GM12878 (cell line): ENCODE measurements around the gene SPTAN1. TPM values are rescaled to one million over a fixed set of nuclear protein-coding genes. Genes with fewer than 3 reads are reported as not detected.
A peak's percentile ranks its signal among the peaks of the same experiment; 100 is the strongest.

Experiments used
- ATAC-seq: fragments of 200-7000 bp; cut with Tn5 transposase; 3 replicates; pipeline ENCODE4 v1.9.1; 2020; ENCODE audit warnings: mild to moderate bottlenecking, moderate library complexity
- BruUV-seq: library from RNA; stranded (reverse); fragments of 400-500 nt; replicated peaks from 2 replicates; lab custom pipeline; 2021; lab: Mats Ljungman, UMichigan
- CTCF ChIA-PET: fragments of 300-600 bp; sonication (Branson Sonifier 250); formaldehyde crosslinking; extraction: SDS; loops from one replicate; lab custom pipeline; 2021; ENCODE audit warnings: inconsistent platforms; lab: Yijun Ruan, JAX
- POLR2A ChIA-PET: fragments of 350-600 bp; formaldehyde crosslinking; extraction: SDS; loops from one replicate; lab custom pipeline; 2021; ENCODE audit warnings: inconsistent platforms; lab: Charles Lee
- RAD21 ChIA-PET: fragments of 300-600 bp; sonication (Branson Sonifier 250); formaldehyde crosslinking; loops from one replicate; lab custom pipeline; 2023; ENCODE audit warnings: antibody characterized with exemption; ENCODE audit not compliant: unreplicated experiment; lab: Charles Lee
- SMC1A ChIA-PET: fragments of 300-600 bp; sonication (Branson Sonifier 250); formaldehyde crosslinking; loops from one replicate; lab custom pipeline; 2023; ENCODE audit not compliant: unreplicated experiment, uncharacterized antibody; lab: Charles Lee
- DNase-seq: peaks from one replicate; pipeline ENCODE4 v3.0.0-alpha.2; 2011; ENCODE audit warnings: low read depth, low spot score
- FAIRE-seq: peaks from 3 replicates; lab custom pipeline; 2011; peaks lifted over from hg19 to GRCh38; lab: Jason Lieb, UNC
- H2AFZ ChIP-seq: 2 replicates; pipeline ENCODE4 v1.6.0; 2011; ENCODE audit warnings: low read depth, low read length, control low read depth; ENCODE audit not compliant: control insufficient read depth
- H3K27ac ChIP-seq: 2 replicates; pipeline ENCODE4 v1.5.1; 2011; ENCODE audit warnings: control low read depth; ENCODE audit not compliant: control insufficient read depth, insufficient read depth
- H3K27me3 ChIP-seq, 2 experiments: replicated peaks in 1 of 2; 2 replicates each; pipeline versions ENCODE4 v1.6.0 to v1.6.1; 2011; ENCODE audit warnings: low read length in 1 of 2; ENCODE audit not compliant: control insufficient read depth in 2 of 2, insufficient read depth in 2 of 2
- H3K36me3 ChIP-seq, 2 experiments: 2 replicates each; pipeline ENCODE4 v1.5.1; 2011; ENCODE audit warnings: low read length in 1 of 2; ENCODE audit not compliant: control insufficient read depth in 2 of 2, insufficient read depth in 2 of 2
- H3K4me1 ChIP-seq: 2 replicates; pipeline ENCODE4 v1.6.1; 2011; ENCODE audit warnings: mild to moderate bottlenecking, low read length, moderate library complexity, mixed read lengths; ENCODE audit not compliant: control insufficient read depth, insufficient read depth
- H3K4me2 ChIP-seq: 2 replicates; pipeline ENCODE4 v1.6.0; 2011; ENCODE audit warnings: control low read depth; ENCODE audit not compliant: control insufficient read depth, insufficient read depth
- H3K4me3 ChIP-seq: fragments of 200-600 bp; sonication (generic); 2 replicates; pipeline ENCODE4 v1.5.1; 2016
- H3K79me2 ChIP-seq: 2 replicates; pipeline ENCODE4 v1.6.0; 2011; ENCODE audit warnings: low read length; ENCODE audit not compliant: control insufficient read depth, insufficient read depth
- H3K9ac ChIP-seq: 2 replicates; pipeline ENCODE4 v1.8.0; 2011; ENCODE audit warnings: low read length, control low read depth, mixed read lengths; ENCODE audit not compliant: control insufficient read depth, insufficient read depth
- H3K9me3 ChIP-seq: replicated peaks from 3 replicates; pipeline ENCODE4 v1.5.1; 2011; ENCODE audit warnings: mild to moderate bottlenecking, low read length; ENCODE audit not compliant: control insufficient read depth, insufficient read depth
- H4K20me1 ChIP-seq: 2 replicates; pipeline ENCODE4 v1.6.0; 2011; ENCODE audit not compliant: control insufficient read depth, insufficient read depth
- ASH2L ChIP-seq: fragments of 300-600, 200-600 bp; sonication (generic); IDR thresholded peaks from 2 replicates; pipeline ENCODE4 v1.6.1; 2017; ENCODE audit warnings: low read depth, mild to moderate bottlenecking, borderline replicate concordance
- CHD4 ChIP-seq: fragments of 200-600 bp; sonication (generic); IDR thresholded peaks from 2 replicates; pipeline ENCODE4 v1.6.1; 2016; ENCODE audit warnings: mild to moderate bottlenecking
- ESRRA ChIP-seq: IDR thresholded peaks from 2 replicates; pipeline ENCODE4 v1.6.1; 2012; ENCODE audit warnings: mild to moderate bottlenecking, low read length, improper control_type of control experiment
- HDAC6 ChIP-seq: fragments of 200-600 bp; sonication (generic); IDR thresholded peaks from one replicate; pipeline ENCODE4 v1.8.0; 2017; ENCODE audit warnings: antibody characterized with exemption; ENCODE audit not compliant: unreplicated experiment
- JUNB ChIP-seq: IDR thresholded peaks from 2 replicates; pipeline ENCODE4 v1.6.1; 2016; ENCODE audit warnings: antibody characterized with exemption, mild to moderate bottlenecking
- MYC ChIP-seq: IDR thresholded peaks from 2 replicates; pipeline ENCODE4 v1.6.1; 2011; ENCODE audit warnings: mild to moderate bottlenecking, low read length, moderate library complexity, inconsistent platforms; ENCODE audit not compliant: insufficient read depth, insufficient replicate concordance, insufficient read length, severe bottlenecking
- NR2C1 ChIP-seq: fragments of 450-650 bp; IDR thresholded peaks from 2 replicates; pipeline ENCODE4 v1.6.1; 2017; ENCODE audit warnings: antibody characterized with exemption, mild to moderate bottlenecking, moderate library complexity
- PML ChIP-seq: IDR thresholded peaks from 2 replicates; pipeline ENCODE4 v1.6.1; 2012; ENCODE audit warnings: low read length, inconsistent platforms
- RB1 ChIP-seq: fragments of 450-650 bp; formaldehyde crosslinking; IDR thresholded peaks from 2 replicates; pipeline ENCODE4 v1.6.1; 2017; ENCODE audit warnings: mild to moderate bottlenecking, borderline replicate concordance
- SMAD5 ChIP-seq: IDR thresholded peaks from 2 replicates; pipeline ENCODE4 v1.6.1; 2016; ENCODE audit warnings: antibody characterized with exemption, low read depth
- WRNIP1 ChIP-seq: IDR thresholded peaks from 2 replicates; pipeline ENCODE4 v1.6.1; 2011; ENCODE audit warnings: low read depth, low read length, improper control_type of control experiment, borderline replicate concordance
- ZNF24 ChIP-seq: fragments of 450-650 bp; IDR thresholded peaks from 2 replicates; pipeline ENCODE4 v1.6.1; 2017; ENCODE audit warnings: antibody characterized with exemption, mild to moderate bottlenecking
- WGBS: methylation state at CpG from one replicate; pipeline ENCODE4 v1.1.6; 2016; ENCODE audit warnings: low lambda C conversion rate; ENCODE audit not compliant: insufficient replicate concordance, insufficient coverage; ENCODE audit errors: missing lambda C conversion rate; 5-methylcytosine and 5-hydroxymethylcytosine counted together
- in situ Hi-C: fragments of 300-500 bp; cut with MboI; formaldehyde crosslinking; loops from 9 replicates; pipeline ENCODE4 v1.14.3; 2018; ENCODE audit warnings: mixed read lengths
- intact Hi-C: fragments of 100-400 bp; cut with micrococcal nuclease; formaldehyde crosslinking; loops from one replicate; pipeline ENCODE4 v1.14.2; 2022; ENCODE audit not compliant: unreplicated experiment
- polyA plus RNA-seq, 11 experiments: library from polyadenylated mRNA; depleted of rRNA in 4 of 11; unstranded in 6 of 11; stranded (reverse) in 5 of 11; fragments of >200 nt; fragmentation: Nextera tagmentation in 4 of 11; fragmentation: Illumina TruSeq in 1 of 11; extraction: Ambion mirVana in 4 of 11; extraction: Trizol in 1 of 11; gene quantifications; 1 replicate in 1 of 11; 2 replicates in 10 of 11; pipeline versions ENCODE4 v1.2.1 to v1.2.3, GENCODE V29; 2011 to 2016; ENCODE audit warnings: inconsistent platforms in 2 of 11, missing spikeins in 2 of 11, low read depth in 1 of 11
- total RNA-seq, 4 experiments: library from RNA; depleted of rRNA in 3 of 4; stranded (reverse); fragments of >200 nt in 3 of 4; fragmentation: Illumina TruSeq in 1 of 4; extraction: Trizol in 1 of 4; gene quantifications; 2 replicates each; pipeline versions ENCODE4 v1.2.1 to v1.2.3, GENCODE V29; 2013 to 2021
- TF ChIP-seq, protein P1 (sequence below): IDR thresholded peaks from 2 replicates; pipeline ENCODE4 v1.6.1; 2012; ENCODE audit warnings: mild to moderate bottlenecking, low read depth, low read length
- TF ChIP-seq, protein P2 (sequence below), 3 experiments: IDR thresholded peaks in 2 of 3; conservative IDR thresholded peaks in 1 of 3; 2 replicates each; pipeline ENCODE4 v1.5.1; 2011; ENCODE audit warnings: low read depth in 3 of 3, low read length in 3 of 3, mild to moderate bottlenecking in 3 of 3, control low read depth in 2 of 3, moderate library complexity in 2 of 3, inconsistent platforms in 1 of 3, mixed read lengths in 1 of 3; ENCODE audit not compliant: control insufficient read depth in 2 of 3, insufficient read depth in 1 of 3; ENCODE audit errors: extremely low read depth in 1 of 3
- TF ChIP-seq, protein P3 (sequence below): fragments of 450-650 bp; IDR thresholded peaks from 2 replicates; pipeline ENCODE4 v1.6.1; 2017; ENCODE audit warnings: low read depth, mild to moderate bottlenecking, moderate library complexity

The SPTAN1 gene
- total and polyA plus RNA-seq, 10 of the 15 experiments (the other 5 are each of a cell fraction or from before 2014, with no cell fraction given): 18.7 to 156 (median 73.6) TPM

DNA sequence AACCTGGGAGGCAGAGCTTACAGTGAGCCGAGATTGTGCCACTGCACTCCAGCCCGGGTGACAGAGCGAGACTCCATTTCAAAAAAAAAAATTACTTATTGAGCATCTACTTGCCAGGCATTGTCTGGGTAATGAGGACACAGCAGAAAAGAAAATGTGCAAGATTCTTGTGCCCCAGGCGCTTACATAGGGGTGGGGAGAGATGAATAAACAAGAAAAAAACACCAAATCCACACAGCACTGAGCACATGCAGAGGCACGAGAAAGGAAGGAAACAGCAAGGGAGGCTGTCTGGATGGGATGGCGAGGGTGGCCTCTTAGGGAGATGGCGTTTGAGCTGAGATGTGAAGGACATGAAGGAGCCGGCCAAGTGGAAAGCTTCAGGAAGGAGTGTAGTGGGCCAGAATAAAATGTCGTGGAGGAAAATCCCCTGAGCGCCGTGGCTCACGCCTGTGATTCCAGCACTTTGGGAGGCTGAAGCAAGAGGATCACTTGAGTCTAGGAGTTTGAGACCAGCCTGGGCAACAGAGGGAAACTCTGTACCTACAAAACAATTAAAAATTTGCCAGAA lies 90.4 kb downstream of the SPTAN1 start:
- Histone ChIP-seq H3K9ac (peak overlapping the region; percentile 55), H3K4me2 (no peak overlapping the region), H3K79me2 (peaks cover 5% of the 10 kb centered on the region)
- 30% methylated on average over 12 of the region's 12 CpGs for WGBS
- ATAC-seq (peak; percentile 3), DNase-seq (no peak), FAIRE-seq (no peak)
- POLR2A ChIA-PET: interaction anchor here (0.6 to 3.6 kb wide), 15 partner anchors 12 to 272 kb away, joined by 3 to 33 read pairs (median 4); partner anchors contain the start of genes ENDOG, SET, SPTAN1 and URM1
- intact Hi-C loops: loop anchor here (2.0 to 10.0 kb wide), 2 partner anchors 40 to 172 kb away; partner anchors contain the start of gene ENDOG
- TF ChIP-seq PML (no peak), CHD4 (no peak), ASH2L (no peak), RB1 (no peak), HDAC6 (no peak), NR2C1 (no peak), ESRRA (no peak), SMAD5 (no peak), JUNB (no peak), ZNF24 (no peak), WRNIP1 (no peak), MYC (no peak)
- TF ChIP-seq, protein P1, sequence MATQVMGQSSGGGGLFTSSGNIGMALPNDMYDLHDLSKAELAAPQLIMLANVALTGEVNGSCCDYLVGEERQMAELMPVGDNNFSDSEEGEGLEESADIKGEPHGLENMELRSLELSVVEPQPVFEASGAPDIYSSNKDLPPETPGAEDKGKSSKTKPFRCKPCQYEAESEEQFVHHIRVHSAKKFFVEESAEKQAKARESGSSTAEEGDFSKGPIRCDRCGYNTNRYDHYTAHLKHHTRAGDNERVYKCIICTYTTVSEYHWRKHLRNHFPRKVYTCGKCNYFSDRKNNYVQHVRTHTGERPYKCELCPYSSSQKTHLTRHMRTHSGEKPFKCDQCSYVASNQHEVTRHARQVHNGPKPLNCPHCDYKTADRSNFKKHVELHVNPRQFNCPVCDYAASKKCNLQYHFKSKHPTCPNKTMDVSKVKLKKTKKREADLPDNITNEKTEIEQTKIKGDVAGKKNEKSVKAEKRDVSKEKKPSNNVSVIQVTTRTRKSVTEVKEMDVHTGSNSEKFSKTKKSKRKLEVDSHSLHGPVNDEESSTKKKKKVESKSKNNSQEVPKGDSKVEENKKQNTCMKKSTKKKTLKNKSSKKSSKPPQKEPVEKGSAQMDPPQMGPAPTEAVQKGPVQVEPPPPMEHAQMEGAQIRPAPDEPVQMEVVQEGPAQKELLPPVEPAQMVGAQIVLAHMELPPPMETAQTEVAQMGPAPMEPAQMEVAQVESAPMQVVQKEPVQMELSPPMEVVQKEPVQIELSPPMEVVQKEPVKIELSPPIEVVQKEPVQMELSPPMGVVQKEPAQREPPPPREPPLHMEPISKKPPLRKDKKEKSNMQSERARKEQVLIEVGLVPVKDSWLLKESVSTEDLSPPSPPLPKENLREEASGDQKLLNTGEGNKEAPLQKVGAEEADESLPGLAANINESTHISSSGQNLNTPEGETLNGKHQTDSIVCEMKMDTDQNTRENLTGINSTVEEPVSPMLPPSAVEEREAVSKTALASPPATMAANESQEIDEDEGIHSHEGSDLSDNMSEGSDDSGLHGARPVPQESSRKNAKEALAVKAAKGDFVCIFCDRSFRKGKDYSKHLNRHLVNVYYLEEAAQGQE: no peak
- TF ChIP-seq, protein P2, sequence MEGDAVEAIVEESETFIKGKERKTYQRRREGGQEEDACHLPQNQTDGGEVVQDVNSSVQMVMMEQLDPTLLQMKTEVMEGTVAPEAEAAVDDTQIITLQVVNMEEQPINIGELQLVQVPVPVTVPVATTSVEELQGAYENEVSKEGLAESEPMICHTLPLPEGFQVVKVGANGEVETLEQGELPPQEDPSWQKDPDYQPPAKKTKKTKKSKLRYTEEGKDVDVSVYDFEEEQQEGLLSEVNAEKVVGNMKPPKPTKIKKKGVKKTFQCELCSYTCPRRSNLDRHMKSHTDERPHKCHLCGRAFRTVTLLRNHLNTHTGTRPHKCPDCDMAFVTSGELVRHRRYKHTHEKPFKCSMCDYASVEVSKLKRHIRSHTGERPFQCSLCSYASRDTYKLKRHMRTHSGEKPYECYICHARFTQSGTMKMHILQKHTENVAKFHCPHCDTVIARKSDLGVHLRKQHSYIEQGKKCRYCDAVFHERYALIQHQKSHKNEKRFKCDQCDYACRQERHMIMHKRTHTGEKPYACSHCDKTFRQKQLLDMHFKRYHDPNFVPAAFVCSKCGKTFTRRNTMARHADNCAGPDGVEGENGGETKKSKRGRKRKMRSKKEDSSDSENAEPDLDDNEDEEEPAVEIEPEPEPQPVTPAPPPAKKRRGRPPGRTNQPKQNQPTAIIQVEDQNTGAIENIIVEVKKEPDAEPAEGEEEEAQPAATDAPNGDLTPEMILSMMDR (IDR thresholded peaks at IDR 0.05 in 2 of 3, conservative IDR thresholded peaks at IDR 0.05 in 1 of 3; ENCODE audit: control insufficient read depth in 2 of 3, extremely low read depth in 1 of 3, insufficient read depth in 1 of 3, low read depth in 3 of 3, low read length in 3 of 3): no peak
- TF ChIP-seq, protein P3, sequence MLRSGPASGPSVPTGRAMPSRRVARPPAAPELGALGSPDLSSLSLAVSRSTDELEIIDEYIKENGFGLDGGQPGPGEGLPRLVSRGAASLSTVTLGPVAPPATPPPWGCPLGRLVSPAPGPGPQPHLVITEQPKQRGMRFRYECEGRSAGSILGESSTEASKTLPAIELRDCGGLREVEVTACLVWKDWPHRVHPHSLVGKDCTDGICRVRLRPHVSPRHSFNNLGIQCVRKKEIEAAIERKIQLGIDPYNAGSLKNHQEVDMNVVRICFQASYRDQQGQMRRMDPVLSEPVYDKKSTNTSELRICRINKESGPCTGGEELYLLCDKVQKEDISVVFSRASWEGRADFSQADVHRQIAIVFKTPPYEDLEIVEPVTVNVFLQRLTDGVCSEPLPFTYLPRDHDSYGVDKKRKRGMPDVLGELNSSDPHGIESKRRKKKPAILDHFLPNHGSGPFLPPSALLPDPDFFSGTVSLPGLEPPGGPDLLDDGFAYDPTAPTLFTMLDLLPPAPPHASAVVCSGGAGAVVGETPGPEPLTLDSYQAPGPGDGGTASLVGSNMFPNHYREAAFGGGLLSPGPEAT: no peak
- TF ChIP-seq, all 136 proteins: peak for 0
- Histone ChIP-seq H3K27me3 (no peaks in the 10 kb centered on the region), H3K36me3 (no peaks in the 10 kb centered on the region; a peak in 2 of 4 replicates), H2AFZ (peak overlapping the region; percentile 48; the same call in 1 of the 2 replicates), H3K9me3 (no peaks in the 10 kb centered on the region), H3K4me3 (no peak overlapping the region), H3K27ac (peak overlapping the region; percentile 68), H4K20me1 (no peaks in the 10 kb centered on the region), H3K4me1 (peaks cover 11% of the 10 kb centered on the region)
- BruUV-seq: no TSS peak
- RAD21 ChIA-PET: interaction anchor here (0.7 to 1.9 kb wide), 7 partner anchors 12 to 176 kb away, joined by 3 to 7 read pairs (median 4); partner anchors contain the start of genes ENDOG, SPTAN1 and ZDHHC12
- in situ Hi-C loops: no loop called here
- CTCF ChIA-PET: interaction anchor here (1.0 to 2.2 kb wide), 4 partner anchors 49 to 82 kb away, joined by 3 to 7 read pairs (median 5); partner anchors contain the start of genes PKN3 and ZDHHC12
- SMC1A ChIA-PET: interaction anchor here (0.7 to 2.4 kb wide), 6 partner anchors 28 to 84 kb away, joined by 4 to 12 read pairs (median 7); no protein-coding TSS in a partner anchor
